H1 (cell line): ENCODE results near the gene SPTBN4.

Experiments used
- BCL11A ChIP-seq, 2 experiments: IDR thresholded peaks; one replicate each; pipeline ENCODE4 v1.6.1; 2011; ENCODE audit warnings: low read depth in 2 of 2, low read length in 2 of 2, mild to moderate bottlenecking in 2 of 2
- CEBPB ChIP-seq: IDR thresholded peaks from 2 replicates; pipeline ENCODE4 v1.6.1; 2012; ENCODE audit warnings: low read depth, low read length
- CREB1 ChIP-seq: IDR thresholded peaks from 2 replicates; pipeline ENCODE4 v1.6.1; 2012; ENCODE audit warnings: inconsistent platforms
- EZH2 ChIP-seq: fragments of 200-600 bp; sonication (generic); IDR thresholded peaks from 2 replicates; pipeline ENCODE4 v1.7.1; 2012; ENCODE audit warnings: low read depth, mild to moderate bottlenecking, moderate library complexity, low read length, inconsistent platforms; ENCODE audit not compliant: severe bottlenecking
- HDAC2 ChIP-seq, 2 experiments: fragments of 300-600 bp in 1 of 2; sonication (generic) in 1 of 2; IDR thresholded peaks; 2 replicates each; pipeline ENCODE4 v1.6.1; 2011 to 2012; ENCODE audit warnings: low read depth in 2 of 2, low read length in 2 of 2, mild to moderate bottlenecking in 2 of 2, moderate library complexity in 2 of 2, borderline replicate concordance in 1 of 2, inconsistent platforms in 1 of 2
- KDM1A ChIP-seq: fragments of 200-600, 300-600 bp; sonication (generic); IDR thresholded peaks from 2 replicates; pipeline ENCODE4 v1.7.1; 2016; ENCODE audit warnings: mild to moderate bottlenecking, low read length, borderline replicate concordance
- POLR2A ChIP-seq, 2 experiments: IDR thresholded peaks; 1 replicate in 1 of 2; 2 replicates in 1 of 2; pipeline ENCODE4 v1.6.1; 2011; ENCODE audit warnings: low read depth in 2 of 2, low read length in 2 of 2, mild to moderate bottlenecking in 2 of 2; ENCODE audit errors: control extremely low read depth in 1 of 2
- POLR2AphosphoS5 ChIP-seq: IDR thresholded peaks from 2 replicates; pipeline ENCODE4 v1.6.1; 2011; ENCODE audit warnings: low read depth, low read length
- RAD21 ChIP-seq, 2 experiments: IDR thresholded peaks in 1 of 2; conservative IDR thresholded peaks in 1 of 2; 2 replicates each; pipeline ENCODE4 v1.6.1; 2011; ENCODE audit warnings: low read depth in 2 of 2, low read length in 2 of 2, improper control_type of control experiment in 1 of 2, inconsistent platforms in 1 of 2, mild to moderate bottlenecking in 1 of 2, moderate library complexity in 1 of 2
- TAF1 ChIP-seq: IDR thresholded peaks from 2 replicates; pipeline ENCODE4 v1.6.1; 2011; ENCODE audit warnings: mild to moderate bottlenecking, low read depth, low read length
- USF2 ChIP-seq: IDR thresholded peaks from 2 replicates; pipeline ENCODE4 v1.6.1; 2011; ENCODE audit warnings: low read length, improper control_type of control experiment
- YY1 ChIP-seq: IDR thresholded peaks from 2 replicates; pipeline ENCODE4 v1.6.1; 2011; ENCODE audit warnings: low read depth, mild to moderate bottlenecking, low read length
- TF ChIP-seq, protein P1 (sequence below), 3 experiments: IDR thresholded peaks; 1 replicate in 2 of 3; 2 replicates in 1 of 3; pipeline versions ENCODE4 v1.5.1 to v1.6.1; 2011; ENCODE audit warnings: low read length in 3 of 3, mild to moderate bottlenecking in 3 of 3, inconsistent platforms in 2 of 3, low read depth in 1 of 3, moderate library complexity in 1 of 3; ENCODE audit not compliant: insufficient read depth in 1 of 3; ENCODE audit errors: control extremely low read depth in 1 of 3

DNA sequence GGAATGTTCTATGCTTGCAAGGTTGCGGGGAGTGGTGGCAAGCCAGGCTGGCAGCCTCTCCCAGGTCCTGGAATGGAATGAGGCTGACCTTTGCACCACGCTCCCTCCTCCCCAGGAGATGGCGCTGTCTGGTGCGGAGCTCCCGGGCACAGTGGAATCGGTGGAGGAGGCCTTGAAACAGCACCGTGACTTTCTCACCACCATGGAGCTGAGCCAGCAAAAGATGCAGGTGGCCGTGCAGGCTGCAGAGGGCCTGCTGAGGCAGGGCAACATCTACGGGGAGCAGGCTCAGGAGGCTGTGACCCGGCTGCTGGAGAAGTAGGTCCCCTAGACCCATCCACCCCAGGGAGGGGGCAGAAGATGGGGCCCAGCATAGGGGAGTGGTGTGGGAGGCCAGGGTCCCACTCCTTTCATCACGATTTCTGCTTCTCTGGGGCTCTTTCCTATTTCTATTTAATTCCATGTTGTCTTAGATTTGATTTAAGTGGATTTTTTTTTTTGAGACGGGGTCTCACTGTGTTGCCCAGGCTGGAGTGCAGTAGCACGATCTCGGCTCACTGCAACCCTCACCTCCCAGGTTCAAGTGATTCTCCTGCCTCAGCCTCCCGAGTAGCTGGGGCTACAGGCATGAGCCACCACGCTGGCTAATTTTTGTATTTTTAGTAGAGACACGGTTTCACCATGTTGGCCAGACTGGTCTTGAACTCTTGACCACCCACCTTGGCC, 56.7 kb downstream of the SPTBN4 start:
- TF ChIP-seq KDM1A (no peak), YY1 (0 out of 2 replicates have a peak, but pooled peaks have one; percentile 61), CEBPB (no peak), POLR2A (IDR thresholded peaks at IDR 0.05; ENCODE audit: control extremely low read depth in 1 of 2, low read depth in 2 of 2, low read length in 2 of 2) (no peak), RAD21 (IDR thresholded peaks at IDR 0.05 in 1 of 2, conservative IDR thresholded peaks at IDR 0.05 in 1 of 2; ENCODE audit: low read depth in 2 of 2, low read length in 2 of 2) (peak; percentile 67 to 78), BCL11A (IDR thresholded peaks at IDR 0.05; ENCODE audit: low read depth in 2 of 2, low read length in 2 of 2) (no peak), POLR2AphosphoS5 (no peak), EZH2 (no peak), TAF1 (no peak), HDAC2 (IDR thresholded peaks at IDR 0.05; ENCODE audit: borderline replicate concordance in 1 of 2, low read depth in 2 of 2, low read length in 2 of 2) (peak in 1 of 2 experiments; percentile 77; a peak in 1 of 4 replicates), CREB1 (peak; percentile 59; the same call in 1 of the 2 replicates), USF2 (no peak)
- TF ChIP-seq, protein P1, sequence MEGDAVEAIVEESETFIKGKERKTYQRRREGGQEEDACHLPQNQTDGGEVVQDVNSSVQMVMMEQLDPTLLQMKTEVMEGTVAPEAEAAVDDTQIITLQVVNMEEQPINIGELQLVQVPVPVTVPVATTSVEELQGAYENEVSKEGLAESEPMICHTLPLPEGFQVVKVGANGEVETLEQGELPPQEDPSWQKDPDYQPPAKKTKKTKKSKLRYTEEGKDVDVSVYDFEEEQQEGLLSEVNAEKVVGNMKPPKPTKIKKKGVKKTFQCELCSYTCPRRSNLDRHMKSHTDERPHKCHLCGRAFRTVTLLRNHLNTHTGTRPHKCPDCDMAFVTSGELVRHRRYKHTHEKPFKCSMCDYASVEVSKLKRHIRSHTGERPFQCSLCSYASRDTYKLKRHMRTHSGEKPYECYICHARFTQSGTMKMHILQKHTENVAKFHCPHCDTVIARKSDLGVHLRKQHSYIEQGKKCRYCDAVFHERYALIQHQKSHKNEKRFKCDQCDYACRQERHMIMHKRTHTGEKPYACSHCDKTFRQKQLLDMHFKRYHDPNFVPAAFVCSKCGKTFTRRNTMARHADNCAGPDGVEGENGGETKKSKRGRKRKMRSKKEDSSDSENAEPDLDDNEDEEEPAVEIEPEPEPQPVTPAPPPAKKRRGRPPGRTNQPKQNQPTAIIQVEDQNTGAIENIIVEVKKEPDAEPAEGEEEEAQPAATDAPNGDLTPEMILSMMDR (IDR thresholded peaks at IDR 0.05; ENCODE audit: control extremely low read depth in 1 of 3, insufficient read depth in 1 of 3, low read depth in 1 of 3, low read length in 3 of 3) = peak; percentile 91 to 99 (median 98)
